Stimulated activated CD8-positive, alpha-beta memory T cell treated with anti-CD3 and anti-CD28 coated beads, Interleukin-7, amount 100 ng/mL, for 48 hours (primary cell): ENCODE measurements around the gene MEDAG.
"Not testable (repeated sequence)": the region's sequence is repeated elsewhere in the genome, so short reads cannot be mapped to it uniquely, and the experiment has no call there.

Source experiments
- DNase-seq, 2 donors: peaks; one replicate each; pipeline ENCODE4 v3.0.0-alpha.2; 2020; ENCODE audit warnings: low read depth in 1 of 2; ENCODE audit errors: extremely low read depth in 1 of 2

MEDAG gene

DNA sequence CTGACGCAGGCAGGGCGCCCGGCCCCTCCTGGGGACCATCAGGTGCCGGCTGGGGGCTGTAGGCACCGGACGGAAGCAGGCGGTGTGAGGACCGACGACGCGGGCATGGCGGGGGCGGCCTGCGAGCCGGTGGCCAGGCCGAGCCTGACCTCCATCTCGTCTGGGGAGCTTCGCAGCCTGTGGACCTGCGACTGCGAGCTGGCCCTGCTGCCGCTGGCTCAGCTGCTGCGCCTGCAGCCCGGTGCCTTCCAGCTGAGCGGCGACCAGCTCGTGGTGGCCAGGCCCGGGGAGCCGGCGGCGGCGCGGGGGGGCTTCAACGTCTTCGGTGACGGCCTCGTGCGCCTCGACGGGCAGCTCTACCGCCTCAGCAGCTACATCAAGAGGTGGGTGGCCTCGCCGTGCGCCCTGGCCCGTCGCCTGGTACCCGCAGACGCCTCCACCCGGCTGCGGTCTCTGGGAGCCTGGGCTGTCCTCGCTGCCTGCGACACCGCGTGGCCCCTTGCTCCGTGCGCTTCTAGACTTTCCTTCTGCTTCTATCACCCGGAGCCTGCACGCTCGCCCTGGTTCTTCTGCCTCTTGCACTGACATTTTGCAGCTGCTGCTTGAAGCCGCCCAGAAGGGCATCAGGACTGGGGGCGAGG, 460 bp downstream of the MEDAG start:
- DNase-seq: no peak

DNA sequence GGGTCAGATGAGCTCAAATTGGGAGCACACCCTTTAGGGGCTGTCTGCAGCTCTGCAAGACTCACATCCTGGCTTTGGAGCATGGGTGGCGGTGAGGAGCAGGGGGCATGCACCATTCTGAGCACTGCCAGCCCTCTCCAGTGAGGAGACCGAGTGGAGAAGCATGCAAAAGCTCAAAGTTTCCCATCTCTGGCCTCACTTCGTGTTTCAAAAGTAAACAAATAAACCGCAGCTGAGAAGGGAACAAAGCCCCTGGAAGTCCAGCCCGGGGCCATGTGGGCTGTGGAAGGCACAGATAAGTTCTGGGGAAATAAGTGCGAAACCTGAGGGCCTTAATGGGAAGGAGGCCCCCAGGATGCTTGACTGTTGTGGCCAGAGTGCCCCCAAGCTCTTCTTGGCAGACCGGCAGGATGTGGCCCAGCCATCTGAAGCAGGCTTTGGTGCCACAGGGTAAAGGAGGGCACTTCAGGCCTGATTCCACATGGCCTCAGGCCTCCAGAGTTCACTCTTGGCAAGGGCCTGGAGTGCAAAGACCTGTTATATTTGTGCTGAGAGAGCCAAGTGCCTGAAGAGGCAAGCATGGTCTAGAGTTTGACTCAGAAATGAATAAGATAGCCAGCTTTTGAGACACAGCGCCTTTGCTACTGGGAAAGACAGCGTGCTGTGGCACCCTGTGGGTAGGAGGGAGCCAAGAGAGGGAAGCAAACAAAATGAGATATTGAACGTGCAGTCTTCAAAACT, 1.2 kb downstream of the MEDAG start:
- no peak for DNase-seq

DNA sequence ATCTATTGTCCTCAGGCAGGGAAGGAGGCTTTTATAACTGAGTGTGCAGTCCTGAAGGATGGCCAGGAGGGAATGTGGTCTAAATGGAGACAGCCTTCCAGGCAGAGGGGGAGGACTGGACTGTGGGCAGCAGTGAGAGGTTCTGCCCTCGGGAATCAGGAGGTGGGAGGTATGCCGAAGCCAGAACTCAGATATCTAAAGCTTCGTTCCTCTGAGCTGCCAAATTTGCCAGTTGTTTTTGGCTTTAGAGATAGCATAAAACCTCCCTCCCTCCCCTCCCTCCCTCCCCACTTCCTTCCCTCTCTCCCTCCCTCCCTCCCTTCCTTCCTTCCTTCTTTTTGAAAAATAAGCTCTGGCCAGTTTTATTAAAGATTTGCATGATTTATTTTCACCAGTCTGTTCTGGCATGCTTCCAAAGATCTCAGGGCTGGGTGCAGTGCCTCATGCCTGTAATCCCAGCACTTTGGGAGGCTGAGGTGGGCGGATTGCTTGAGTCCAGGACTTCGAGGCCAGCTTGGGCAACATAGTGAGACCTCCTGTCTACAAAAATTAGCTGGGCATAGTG, 2.4 kb downstream of the MEDAG start:
- DNase-seq: no peak

DNA sequence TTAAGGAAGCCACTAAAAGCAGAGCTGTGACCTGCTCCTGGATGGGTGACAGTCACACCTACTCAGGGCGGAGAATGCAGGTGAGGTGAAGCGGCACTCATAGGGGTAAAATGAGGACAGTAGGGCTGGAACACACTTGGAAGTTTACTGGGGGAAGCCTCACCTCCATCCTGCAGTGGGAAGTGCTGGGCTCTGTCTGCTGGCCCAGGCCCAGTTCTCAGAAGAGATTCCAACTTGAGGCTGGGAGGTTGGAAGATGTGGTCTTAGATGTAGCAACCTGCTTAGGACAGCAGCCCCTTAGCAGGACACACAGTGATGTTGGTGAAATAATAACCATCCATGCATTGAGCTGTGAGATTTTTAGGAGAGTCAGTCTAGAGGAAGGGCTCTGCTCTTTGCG, 4.6 kb downstream of the MEDAG start:
- DNase-seq: no peak

DNA sequence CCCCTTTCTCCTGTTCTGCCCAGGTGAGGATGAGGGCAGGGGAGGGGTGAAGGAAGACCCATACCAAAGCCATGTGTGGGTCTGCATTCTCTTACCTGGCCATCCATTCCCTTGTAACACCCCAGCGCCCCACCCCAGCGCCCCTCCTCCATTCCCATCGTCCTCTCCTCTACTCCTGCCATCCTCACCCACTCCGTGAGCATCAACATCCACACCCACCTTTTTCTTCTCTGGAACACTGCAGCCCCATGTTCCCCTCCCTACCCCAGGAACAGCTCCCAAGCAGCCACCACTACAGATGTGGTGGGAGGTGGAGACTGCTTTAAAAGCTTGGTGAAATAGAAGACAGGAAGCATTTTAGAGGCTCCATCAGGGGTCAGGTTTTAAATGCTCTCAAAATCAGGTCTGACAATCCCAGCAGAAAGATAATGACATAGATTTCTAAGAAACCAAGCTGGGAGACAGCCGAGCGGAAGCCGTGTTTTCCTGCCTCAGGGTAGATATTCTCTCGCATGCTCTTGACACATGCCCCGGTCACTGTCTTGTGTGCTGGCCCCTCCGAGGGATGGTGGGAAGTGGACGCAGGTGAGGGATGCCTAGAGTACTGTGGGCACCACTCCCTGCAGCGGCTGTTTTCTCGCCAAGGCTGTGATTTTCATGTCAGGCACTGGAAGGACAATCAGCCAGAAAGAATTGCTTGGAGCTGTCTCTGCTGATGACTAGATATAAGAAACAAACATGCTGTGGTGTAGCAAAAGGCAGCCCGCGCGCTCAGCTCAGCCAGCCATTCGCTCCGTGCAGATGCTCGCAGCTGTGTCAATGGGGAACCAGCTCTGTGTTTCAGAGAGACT, 9.8 kb downstream of the MEDAG start:
- DNase-seq: no peak

DNA sequence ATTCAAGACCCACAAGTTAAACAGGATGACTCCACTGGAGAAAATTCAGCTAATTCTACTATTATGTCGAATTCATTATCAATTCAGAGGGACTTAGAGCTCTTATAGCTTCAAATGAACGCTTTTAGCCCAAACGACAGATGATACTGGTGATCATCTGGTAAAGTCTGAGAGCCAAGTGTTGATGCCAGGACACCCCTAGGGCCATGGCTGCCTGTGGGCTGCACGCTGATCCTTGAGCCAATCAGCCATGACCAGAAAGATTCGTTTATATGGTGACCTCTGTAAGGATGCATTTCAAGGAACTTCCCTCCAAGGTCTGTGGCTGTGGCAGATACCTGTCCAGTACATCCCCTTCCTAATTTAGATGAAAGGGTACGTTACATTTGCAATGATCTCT, 10.9 kb downstream of the MEDAG start:
- DNase-seq: no peak

DNA sequence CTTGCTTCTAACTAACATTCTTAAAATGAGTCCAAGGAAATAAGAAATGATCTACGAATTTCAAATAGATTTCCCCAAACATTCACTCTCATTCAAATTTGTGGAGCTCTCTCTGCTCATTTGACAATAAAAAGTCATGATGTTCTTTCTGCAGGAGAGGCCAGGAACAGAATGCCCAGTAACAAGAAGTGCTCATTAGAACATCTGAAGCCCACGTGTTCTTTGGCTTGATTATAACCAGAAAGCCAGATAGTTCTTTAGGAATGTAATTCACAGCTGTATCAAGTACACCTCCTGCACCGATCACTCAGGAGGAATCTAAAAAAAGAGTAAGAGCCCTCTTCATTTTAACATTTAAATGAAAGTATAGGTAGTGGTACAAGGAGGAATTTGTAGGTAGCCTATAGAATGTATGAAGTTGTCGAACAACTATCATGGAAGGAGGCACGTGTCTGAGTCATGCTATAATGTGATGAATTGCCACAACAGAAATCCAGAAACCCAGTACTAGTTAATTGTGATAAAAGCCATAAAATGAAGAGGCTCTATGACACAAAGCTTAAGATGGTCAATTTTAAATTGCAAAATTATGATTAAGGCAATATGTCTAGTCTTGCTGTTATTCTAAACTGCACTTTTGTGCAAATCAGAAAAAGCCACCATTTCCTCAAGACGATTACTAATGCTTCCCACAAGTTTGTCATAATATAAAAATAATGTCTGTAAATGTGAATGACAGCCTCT, 12.8 kb downstream of the MEDAG start:
- no peak for DNase-seq

DNA sequence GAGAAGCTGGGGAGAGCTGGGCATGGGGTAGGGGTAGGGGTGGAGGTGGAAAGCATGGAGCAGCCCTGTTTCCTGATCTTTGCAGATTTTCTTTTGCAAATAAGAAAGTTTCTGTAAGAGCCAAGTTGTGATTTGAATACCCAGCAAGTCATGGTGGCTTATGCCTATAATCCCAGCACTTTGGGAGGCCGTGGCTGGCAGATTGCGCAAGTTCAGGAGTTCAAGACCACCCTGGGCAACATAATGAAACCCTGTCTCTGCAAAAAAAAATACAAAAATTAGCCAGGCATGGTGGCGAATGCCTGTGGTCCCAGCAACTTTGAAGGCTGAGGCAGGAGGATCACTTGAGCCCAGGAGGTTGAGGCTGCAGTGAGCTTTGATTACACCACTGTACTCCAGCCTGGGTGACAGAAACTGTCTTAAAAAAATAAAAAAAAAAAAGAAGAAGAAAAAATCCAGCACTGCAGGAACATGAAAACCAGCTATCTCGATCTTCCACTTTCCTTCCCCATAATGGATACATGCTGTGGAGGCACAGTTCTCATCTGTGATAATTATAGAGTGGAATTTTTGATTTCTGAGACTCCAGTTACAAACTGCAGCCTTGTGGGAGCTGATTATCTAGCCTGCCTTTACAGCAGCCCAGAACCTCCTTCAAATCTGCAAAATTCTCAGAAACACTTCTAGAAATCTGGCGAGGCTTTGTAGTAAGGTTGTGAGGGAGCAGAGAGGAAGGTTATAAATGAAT, 14.3 kb downstream of the MEDAG start:
- no peak for DNase-seq

DNA sequence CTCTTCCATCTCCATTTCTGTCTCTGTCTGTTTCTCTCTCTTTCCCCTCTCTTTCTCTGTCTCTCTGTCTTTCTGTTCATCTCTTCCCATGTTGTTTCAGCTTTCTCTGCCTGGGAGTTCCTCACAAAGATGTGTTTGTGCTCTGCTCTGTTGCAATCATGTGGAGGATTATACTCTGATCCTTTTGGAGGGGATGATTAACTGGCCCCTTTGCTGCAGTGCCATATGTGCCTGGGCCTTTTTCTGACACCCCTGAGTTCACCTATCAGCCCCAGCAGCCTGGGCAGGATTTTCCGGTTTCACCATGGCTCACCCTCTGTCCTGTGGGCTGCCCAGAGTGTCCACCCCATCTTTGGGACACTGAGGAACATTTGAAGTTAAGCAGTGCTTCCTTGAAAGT, 17.3 kb downstream of the MEDAG start:
- DNase-seq: no peak

DNA sequence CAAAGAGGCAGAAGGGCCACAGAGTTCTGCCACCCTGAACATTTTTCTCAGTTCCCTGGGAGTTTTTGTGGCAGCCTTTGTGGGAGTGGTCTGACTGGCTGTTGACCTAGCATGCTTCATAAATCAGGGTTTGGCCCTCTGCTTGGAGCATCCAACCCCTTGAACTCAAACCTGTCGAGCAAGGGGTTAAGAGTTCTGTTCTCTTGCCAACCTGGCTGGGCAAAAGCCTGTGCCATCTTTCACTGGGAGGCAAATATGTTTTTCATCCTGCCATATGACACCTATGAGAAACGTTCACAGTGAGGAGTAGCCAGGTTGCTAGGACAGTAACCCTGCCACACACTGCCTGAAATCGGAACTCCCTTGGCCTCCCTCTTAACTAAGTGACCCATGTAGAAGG, 18.6 kb downstream of the MEDAG start:
- DNase-seq: no peak

DNA sequence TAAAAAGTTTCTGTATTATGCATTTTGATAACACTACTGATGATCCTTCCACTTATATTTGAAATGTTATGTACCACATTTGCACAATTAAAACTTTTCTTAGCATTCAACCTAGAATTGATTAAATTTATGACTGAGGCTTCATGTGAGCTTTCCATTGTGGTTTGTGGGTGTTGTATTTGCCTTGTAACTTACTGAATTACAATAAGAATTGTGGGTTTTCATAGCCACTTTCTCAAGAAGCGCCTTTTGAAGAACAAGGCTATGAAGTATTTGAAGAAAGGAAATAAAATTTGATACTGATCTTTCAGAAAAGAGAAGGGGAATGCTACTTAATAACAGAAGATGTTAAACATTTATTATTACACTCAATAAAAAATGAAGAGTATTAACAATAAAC, 19.4 kb downstream of the MEDAG start:
- DNase-seq: no peak

DNA sequence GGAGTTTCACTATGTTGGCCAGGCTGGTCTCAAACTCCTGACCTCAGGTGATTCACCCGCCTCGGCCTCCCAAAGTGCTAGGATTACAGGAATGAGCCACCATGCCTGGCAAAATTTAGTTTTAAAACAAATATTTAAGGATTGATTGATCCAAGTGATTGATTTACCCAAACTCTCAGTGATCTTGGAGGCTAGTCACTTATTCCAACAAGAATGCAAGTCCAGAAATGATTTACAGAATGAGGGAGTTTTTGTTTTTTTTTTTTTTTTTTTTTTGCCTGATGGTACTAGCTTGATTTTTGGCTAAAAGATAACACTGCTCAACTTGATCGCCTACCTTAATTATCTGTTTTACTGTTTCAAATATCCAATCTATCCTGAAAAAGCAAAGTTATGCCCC, 20.7 kb downstream of the MEDAG start:
- no peak for DNase-seq

DNA sequence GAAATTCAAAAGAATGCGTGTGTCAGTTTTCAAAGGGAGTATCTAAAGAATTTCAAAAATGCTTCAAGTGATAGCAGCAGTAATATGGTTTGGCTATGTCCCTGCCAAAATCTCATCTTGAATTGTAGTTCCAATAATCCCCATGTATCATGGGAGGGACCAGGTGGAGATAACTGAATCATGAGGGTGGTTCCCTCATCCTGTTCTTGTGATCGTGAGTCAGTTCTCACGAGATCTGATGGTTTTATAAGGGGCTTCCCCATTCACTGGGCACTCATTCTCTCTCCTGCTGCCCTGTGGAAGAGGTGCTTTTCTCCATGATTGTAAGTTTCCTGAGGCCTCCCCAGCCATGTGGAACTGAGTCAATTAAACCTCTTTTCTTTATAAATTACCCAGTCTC, 21.1 kb downstream of the MEDAG start:
- not testable (repeated sequence) for DNase-seq

DNA sequence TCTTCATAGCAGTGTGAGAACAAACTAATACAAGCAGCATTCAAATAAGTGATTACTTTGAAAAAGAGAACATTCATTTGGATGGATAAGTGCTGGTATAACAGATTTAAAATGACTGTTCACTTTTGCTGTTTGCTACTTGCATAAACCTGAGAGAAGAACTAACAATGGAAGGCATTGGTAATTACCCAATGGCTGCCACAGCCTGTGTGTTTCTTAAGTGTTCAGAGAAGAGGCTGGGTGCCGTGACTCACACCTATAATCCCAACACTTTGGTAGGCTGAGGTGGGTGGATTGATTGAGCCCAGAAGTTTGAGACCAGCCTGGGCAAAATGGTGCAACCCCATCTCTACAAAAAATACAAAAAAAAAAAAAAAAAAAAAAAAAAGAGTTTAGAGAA, 21.5 kb downstream of the MEDAG start:
- no peak for DNase-seq

DNA sequence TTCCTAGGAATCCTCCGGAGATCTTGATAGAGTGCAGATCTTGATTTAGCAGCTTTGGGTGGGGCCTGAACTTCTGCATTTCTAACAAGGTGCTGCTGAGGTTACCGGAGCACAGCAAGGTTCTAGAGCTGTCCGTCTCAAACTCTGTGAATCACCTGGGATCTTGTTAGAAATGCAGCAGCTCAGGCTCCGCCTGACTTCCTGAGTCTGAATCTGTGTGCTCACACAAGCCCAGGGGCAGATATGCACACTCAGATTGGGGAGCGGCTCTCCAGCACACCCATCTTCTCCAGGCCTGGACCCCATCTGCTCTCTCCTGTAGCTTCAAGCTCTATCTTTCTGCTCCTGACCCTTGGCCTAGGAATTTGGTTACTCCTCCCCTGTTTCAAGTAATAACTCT, 22.9 kb downstream of the MEDAG start:
- DNase-seq: no peak

DNA sequence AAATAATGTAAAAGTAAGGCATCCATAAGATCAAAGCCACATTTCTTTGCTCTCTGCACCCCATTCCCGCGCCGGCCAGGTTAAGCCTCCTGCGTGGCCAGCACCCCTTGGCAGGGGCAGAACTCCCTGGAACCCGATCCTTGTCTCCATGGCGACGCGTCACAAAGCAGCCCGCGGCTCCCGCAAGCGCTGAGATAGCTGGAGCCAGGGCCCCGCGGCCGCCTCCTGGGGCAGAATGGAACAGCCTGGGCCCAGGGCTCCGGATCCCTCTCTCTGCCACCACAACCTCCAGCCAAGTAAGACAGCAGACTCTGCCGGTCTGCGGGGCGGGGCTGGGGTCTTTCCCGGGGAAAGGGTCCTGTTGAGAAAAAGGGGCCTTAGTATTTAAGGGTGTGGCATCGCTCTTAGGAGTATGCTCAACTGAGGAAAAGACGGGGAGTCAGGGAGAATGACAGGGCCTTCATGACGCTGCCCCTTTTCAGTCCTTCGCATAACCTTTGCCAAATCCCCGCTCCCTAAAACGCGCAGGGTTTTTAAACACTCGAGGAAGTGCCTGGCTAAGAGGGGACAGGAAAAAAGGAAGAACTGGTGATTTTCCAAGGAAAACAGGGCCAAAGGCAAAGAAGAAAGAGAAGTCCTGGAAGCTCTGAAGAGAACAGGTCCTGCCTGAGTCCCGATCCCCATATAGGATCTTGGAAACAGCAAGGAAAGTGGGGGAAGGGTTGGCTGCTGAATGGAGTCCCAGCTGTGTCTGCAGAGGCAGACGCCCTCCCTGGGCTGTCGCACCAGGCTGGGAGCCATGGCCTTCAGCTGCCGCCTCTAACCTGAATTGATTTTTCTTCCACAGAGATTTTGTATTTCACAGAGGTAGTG, 26.6 kb downstream of the MEDAG start, which contains the start of gene TEX26:
TEX26 (plus strand) TSS at position 176 of the 873 bp plus-strand sequence; CDS start at position 236, 60 bp downstream.
- DNase-seq: no peak

DNA sequence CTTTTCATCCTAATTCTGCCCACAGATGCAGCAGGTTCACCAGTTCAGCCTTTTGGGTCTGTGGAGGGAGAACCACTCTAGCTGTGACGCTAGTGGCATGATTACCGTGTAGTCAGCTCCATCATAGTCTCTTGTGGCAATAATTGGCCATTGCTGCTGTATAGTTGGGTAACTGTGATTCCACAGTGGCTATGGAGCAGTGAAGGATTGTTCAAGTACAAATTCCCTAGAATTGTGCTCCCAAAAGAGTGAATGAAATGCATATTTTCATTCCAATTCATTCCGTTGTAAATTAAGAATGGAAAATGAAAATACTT, 27.2 kb downstream of the MEDAG start:
- no peak for DNase-seq

DNA sequence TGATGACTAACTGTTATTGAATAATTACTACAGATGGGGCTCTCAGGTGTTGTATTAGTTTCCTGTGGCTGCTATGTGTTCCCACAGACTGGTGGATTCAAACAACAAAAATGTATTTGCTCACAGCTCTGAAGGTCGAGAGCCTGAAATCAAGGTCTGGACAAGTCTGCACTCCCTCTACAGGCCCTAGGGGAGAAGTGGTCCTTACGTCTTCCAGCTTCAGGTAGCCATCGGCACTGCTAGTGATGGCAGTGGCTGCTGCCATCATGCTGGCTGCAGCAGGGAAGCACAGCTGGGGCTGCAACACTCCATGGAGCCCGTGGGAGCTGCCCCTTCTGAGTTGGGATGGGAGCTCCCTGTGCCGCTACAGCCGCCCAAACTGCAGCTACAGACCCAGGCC, 28.3 kb downstream of the MEDAG start:
- DNase-seq: no peak

DNA sequence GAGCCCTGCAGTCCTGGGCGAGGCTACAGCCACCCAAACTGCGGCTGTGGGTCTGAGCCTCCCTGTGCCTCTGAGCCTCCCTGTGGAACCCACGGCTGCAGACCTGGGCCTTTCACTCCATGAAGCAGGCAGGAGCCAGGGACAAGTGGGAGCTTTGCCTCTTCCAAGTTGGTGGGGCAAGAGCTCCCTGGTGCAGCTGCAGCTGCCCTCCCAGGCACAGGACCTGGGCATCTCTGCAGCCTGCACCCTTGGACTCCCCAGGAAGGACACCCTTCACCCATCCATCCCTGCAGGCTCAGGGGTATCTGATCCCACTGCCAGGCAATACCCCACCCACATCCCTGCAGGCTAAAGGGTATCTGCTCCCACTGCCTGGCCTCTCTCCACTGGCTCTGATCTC, 28.7 kb downstream of the MEDAG start:
- DNase-seq: no peak
